Measurements from ENCODE around the gene COTL1.
A peak's percentile ranks its signal among the peaks of the same experiment; 100 is the strongest.

The COTL1 gene

GRCh38 chr16:84617791-84618580, at the start of gene COTL1:
COTL1 (minus strand) TSS chr16:84618078; CDS start chr16:84617914, 164 bp downstream.
- DNase-seq = peak; percentile 68

GRCh38 chr16:84665843-84666242, 48.0 kb upstream of the COTL1 start:
- DNase-seq = no peak

GRCh38 chr16:84665359-84665758, 47.5 kb upstream of the COTL1 start:
- DNase-seq = no peak

- no peak for DNase-seq
Measured at GRCh38 chr16:84663433-84664101, 45.7 kb upstream of the COTL1 start.

GRCh38 chr16:84662471-84662870, 44.6 kb upstream of the COTL1 start:
- DNase-seq = no peak

GRCh38 chr16:84661418-84662060, 43.7 kb upstream of the COTL1 start:
- no peak for DNase-seq

- DNase-seq = no peak
Measured at GRCh38 chr16:84660973-84661372, 43.1 kb upstream of the COTL1 start.

GRCh38 chr16:84659656-84660300, 41.9 kb upstream of the COTL1 start:
- DNase-seq = no peak

- DNase-seq = no peak
Measured at GRCh38 chr16:84658690-84659089, 40.8 kb upstream of the COTL1 start.

- no peak for DNase-seq
Measured at GRCh38 chr16:84657229-84657837, 39.5 kb upstream of the COTL1 start.

- DNase-seq = no peak
Measured at GRCh38 chr16:84656649-84657048, 38.8 kb upstream of the COTL1 start.

- no peak for DNase-seq
Measured at GRCh38 chr16:84654998-84655397, 37.1 kb upstream of the COTL1 start.

GRCh38 chr16:84654238-84654637, 36.4 kb upstream of the COTL1 start:
- DNase-seq = no peak

- DNase-seq = no peak
Measured at GRCh38 chr16:84652566-84652965, 34.7 kb upstream of the COTL1 start.

- no peak for DNase-seq
Measured at GRCh38 chr16:84650062-84650991, 32.4 kb upstream of the COTL1 start.

- DNase-seq = no peak
Measured at GRCh38 chr16:84649511-84649861, 31.6 kb upstream of the COTL1 start.

- no peak for DNase-seq
Measured at GRCh38 chr16:84648595-84649510, 31.0 kb upstream of the COTL1 start.

GRCh38 chr16:84647828-84648594, 30.1 kb upstream of the COTL1 start, which contains the start of gene KLHL36:
KLHL36 (plus strand) TSS chr16:84648511; CDS start chr16:84650868, 2,357 bp downstream.
- no peak for DNase-seq

GRCh38 chr16:84643674-84644073, 25.8 kb upstream of the COTL1 start:
- DNase-seq = no peak

GRCh38 chr16:84643180-84643583, 25.3 kb upstream of the COTL1 start:
- DNase-seq = no peak
